Measurements from ENCODE around the gene CTNS. TPM values are rescaled to one million over a fixed set of nuclear protein-coding genes. Genes with fewer than 3 reads are reported as not detected.
"Not testable (repeated sequence)": the region's sequence is repeated elsewhere in the genome, so short reads cannot be mapped to it uniquely, and the experiment has no call there.

The CTNS gene
- polyA plus RNA-seq, 10 donors, result 7.2 to 11.7 (median 8.6) TPM

DNA sequence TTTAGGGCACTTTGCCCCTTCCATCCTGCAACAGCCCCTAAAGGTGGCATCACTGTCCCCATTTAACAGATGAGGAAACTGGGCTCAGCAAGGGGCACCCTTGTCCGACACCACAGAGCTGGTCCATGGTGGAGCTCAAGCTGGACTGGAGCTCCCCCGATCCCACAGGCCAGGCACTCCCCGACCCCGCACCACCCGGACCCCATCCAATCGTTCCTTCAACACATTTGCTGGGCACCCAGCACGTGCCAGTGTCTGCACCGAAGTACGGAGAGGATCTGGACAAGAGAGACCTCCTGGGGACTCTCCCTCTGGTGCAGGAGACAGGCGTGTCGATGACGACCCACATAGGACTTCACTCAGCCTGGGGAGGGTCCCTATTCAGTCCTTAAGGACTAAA, 45.5 kb downstream of the CTNS start:
- DNase-seq, result no peak

DNA sequence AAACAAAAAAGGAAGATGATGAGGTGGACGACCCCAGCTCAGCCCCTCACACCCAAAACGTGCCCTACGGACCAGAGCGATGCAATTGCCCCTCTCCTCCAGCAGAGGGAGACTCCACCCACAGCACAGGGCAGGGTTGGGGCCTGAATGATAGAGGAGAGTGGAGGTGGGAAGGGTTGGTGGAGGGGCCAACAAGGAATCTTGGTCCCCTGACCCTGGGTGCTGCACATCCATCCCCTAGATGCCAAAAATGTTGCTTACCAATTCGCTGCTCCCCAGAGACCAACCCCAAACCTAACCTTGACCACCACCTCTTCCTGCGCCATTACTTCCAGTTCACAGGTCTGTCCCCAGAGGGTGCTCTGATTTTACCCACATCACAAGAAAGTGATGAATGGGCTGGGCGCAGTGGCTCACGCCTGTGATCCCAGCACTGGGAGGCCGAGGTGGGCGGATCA, 46.5 kb downstream of the CTNS start:
- no peak for DNase-seq

DNA sequence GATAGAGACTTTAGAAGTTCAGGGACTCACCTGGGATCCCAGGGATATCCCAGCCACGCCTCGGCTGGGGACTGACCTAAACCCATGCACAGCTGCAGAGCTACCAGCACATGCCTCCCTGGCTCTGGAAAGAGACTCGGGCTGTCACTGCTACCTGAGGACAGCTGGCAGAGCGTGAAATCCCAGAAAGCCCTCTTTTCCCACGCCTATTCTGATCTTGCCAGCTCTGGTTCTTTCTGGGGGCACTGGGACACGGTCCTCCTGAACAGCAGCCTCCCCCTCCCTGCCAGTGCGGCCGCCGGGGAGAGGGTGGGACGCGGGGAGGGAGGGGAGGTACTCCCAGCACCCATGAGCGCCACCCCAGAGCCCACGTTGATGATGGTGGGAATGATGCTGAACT, 48.6 kb downstream of the CTNS start:
- no peak for DNase-seq

DNA sequence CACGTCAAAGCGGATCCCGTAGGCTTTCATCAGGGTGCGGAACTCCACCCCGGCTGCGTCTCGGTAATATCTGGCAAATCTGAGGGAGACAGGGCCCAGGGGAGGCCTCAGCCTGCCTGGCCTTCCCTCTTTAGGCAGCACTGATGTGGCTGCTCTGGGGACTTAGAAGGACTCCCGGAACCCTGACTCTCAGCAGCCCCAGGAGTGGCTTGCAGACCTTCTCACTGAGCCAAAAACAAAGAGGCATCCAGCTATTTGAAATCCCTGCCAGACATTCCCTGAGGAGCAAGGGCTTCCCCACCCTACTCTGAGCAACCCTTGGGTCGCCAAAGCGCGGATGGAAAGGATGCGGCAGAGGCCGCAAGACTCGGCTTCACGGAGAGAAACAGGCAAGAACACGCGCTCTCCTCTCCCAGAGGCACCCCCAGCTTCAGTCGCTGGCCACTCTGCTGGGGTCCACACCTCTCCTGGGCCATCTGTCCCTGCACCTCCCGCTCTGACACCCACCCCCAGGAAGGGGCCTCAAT, 51.5 kb downstream of the CTNS start:
- peak in 1 of 3 donors; percentile 22 for DNase-seq

DNA sequence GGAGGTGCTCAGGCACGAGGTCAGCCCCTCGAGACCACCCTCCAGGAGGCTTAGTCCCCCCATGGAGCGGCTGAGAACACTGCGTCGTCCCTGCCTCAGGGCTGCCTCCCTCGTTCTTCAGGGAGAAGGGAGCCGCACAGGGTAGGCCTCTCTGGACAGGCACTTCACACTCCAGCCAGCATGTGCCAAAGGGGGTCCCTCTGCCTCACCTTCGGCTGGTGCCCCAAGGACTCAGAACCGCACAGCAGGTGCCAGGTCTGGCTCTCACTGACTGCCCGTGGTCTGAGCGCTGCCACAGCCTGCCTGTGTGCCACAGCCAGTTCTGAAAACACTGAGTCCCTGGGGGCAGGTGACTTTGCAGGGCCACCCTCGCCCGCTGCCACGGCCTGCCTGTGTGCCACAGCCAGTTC, 52.3 kb downstream of the CTNS start:
- DNase-seq, result no peak

DNA sequence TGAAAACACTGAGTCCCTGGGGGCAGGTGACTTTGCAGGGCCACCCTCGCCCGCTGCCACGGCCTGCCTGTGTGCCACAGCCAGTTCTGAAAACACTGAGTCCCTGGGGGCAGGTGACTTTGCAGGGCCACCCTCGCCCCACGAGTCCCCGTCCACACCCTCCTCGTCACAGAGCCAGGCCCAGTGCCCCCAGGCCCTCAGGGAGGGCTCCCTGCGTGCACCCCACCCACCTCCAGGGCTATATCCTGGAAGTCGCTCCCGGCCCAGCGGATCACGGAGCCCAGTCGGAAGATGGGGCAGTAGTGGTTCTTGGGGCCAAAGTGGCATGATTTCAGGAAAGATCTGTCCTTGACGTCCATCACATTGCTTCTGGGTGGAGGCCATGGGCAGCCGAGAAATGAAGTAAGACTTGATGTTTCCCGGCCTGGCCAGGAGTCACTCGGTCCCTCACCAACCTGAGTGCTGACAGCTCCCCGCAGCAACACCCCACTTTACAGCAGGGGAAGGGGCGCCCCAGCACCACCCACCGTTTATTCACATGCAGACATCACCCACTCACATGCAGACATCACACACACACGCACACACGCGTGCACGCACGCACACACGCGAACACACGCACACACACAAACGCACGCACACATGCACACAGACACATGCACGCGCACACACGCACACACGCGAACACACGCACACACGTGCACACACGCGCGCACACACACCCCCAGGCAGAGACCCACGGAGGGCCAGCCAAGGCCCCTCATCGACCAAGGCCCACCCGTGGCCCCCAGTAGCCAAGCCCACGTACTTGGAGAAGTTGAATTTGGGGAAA, 52.9 kb downstream of the CTNS start:
- no peak for DNase-seq

DNA sequence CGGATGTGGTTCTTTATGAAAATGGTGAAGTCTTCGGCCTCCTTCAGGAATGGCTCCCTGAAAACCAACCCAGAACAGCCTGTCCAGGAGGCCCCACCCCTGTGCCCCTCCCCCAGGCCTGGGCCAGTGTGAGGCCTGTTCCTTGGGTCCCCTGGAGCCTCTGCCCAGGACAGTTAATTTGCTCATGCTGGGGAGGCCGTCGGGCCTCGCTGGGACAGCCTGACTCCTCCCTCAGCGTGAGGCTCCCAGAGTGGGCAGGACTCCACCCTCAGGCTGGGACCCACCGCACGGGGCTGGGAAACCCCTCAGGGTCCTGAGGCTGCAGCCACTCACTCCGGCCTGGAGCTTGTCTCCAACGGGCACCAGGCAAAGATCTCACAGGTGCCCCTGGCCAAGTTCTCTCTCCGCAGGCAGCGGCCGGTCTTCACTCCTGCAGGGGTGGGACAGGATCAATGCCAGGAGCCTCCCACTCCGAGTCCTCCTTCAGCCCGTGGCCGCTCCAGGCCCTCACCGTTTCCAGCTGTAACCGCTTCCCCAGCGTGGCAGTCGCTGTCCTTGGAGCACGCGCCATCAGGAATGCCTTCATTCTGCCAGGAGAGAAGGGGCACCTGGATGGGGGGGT, 53.6 kb downstream of the CTNS start:
- DNase-seq, result peak in 1 of 3 donors; percentile 13

DNA sequence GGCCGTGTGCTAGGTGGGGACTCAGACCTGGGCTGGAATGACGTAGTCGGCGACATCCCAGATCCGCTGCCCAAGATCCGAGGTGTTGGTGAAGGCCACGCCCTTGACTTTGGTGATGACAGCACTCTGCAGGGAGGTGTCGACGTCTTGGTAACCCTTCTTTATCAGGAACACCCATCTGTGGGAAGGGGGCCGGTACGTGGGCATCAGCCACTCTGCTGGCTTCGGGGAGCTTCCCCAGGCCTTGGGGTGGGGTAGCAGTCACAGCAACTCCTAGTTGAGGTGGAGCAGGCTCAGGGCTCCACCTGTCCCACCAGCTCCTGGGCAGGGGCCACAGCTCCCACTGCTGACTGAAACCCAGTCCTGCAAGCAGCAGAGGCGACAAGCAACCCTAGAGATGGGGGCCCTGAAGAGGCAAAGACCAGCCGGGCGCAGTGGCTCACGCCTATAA, 55.1 kb downstream of the CTNS start:
- no peak for DNase-seq

DNA sequence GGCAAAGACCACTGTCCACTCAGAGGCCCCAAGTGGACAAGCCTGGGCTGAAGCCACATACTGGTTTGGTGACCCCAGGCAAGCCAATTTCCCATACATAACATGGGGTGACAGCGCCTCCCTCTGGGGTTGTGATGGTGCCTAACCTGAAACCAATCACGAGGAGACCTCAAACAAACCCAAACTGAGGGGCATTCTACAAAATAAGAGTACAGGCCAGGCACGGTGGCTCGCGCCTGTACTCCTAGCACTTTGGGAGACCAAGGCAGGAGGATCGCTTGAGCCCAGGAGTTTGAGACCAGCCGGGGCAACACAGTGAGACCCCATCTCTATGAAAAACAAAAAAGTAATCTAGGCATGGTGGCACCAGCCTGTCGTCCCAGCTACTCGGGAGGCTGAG, 55.8 kb downstream of the CTNS start:
- DNase-seq, result no peak

DNA sequence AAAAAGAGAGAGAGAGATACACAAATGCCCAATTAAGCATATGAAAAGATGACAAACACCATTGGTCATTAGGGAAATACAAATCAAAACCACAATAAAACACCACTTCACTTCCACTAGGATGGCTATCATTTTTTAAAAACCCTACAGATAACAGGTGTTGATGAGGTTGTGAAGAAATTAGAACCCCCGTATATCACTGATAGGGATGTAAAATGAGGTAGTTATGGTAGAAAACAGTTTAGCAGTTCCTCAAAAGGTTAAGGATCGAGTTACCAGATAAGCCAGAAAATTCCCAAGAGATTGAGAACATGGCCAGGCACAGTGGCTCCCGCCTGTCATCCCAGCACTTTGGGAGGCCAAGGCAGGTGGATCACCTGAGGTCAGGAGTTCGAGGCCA, 56.6 kb downstream of the CTNS start:
- no peak for DNase-seq

DNA sequence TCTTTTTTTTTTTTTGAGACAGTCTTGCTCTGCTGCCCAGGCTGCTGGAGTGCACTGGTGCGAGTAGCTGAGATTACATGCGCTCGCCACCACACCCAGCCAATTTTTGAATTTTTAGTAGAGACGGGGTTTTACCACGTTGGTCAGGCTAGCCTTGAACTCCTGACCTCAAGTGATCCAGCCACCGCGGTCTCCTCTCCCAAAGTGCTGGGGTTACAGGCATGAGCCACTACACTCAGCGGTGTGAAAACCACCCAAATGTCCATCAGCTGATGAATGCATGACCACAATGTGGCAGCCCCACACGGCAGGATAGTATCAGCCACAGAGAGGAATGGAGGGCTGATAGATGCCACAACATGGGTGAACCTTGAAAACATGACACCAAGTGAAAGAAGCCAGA, 57.3 kb downstream of the CTNS start:
- no peak for DNase-seq

DNA sequence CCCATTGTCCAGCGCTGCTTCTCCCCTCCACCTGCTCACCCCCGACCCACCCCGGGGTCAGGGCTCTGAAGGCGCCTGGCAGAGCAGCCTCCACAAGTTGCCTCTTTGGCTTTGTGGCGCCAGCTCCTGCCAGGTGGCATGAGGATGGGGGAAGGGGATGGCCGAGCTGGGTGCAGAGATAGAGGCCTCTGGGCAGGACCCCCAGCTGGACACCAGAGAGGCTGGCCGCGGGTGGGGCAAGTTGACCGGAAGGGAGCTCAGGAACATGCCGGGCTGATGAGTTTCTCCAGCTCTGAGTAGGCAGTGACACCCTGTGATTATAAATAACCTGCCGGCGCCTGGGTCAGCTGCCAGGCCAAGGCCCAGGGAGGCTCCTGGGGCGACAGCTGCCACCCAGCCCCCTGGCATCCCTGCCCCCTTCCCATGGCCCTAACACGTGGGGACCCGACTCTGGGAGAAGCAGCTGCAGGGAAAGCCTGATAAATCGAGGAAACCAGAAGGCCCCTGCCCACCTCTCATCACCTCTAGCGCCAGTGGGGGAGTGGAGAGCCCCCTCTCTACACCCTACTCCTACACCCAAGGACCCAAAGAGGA, 58.7 kb downstream of the CTNS start:
- DNase-seq, result peak; percentile 45 to 64 (median 57)

DNA sequence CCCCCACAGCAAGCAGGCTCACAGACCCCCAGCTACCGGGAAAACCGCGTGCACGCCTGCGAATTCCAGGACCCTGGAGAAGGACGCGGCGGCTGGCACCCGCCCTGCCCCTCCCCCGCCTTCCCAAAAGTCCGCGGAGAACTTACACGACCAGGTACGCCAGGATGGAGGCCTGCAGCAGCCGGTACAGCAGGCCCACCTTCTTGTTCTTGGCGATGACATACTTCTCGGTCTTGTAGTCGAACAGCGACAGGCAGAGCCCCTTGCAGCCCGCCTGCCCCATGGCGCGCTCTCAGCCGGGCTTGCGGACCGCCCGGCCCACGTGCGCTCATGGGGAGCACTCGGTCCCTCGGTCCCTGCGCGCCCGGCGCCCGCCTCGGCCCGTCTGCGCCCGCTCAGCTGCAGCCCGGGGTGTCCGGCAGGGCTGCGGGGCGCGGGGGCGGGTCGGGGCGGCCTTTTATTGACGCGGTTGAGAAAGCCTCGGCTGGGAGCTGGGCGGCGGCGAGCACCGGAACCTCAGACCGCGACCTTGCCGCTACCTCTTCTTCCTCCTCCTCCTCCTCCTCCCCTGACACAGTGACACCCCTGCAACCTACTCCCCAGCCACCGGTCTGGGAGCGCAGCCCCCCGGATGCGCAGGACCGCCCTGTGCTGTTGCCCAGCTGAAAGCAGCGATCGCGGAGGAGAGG, 59.3 kb downstream of the CTNS start, which contains the start of gene P2RX5:
Gene P2RX5 (minus strand): TSS at position 433 of the 689 bp plus-strand sequence. CDS start 150 bp downstream, at position 283.
- DNase-seq, result peak in 2 of 3 donors; percentile 33 to 47

DNA sequence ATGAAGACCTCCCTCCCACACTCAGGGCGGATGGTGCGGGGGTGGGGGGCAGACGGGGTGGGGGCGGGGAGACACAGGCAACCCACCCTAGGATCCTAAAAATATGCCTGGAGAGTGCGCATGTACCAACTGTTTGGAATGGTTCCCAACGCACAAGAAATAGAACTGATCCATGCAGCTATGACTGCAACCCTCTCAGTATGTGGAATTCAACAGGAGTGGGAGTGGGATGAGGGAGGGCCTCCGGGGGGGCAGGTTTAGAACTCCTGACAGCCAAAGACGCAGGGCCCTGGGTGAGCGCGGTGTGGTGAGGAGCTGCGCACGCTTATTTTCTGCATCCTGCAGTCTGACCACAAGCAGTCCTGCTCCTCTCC, 60.5 kb downstream of the CTNS start:
- peak; percentile 28 to 59 (median 48) for DNase-seq

DNA sequence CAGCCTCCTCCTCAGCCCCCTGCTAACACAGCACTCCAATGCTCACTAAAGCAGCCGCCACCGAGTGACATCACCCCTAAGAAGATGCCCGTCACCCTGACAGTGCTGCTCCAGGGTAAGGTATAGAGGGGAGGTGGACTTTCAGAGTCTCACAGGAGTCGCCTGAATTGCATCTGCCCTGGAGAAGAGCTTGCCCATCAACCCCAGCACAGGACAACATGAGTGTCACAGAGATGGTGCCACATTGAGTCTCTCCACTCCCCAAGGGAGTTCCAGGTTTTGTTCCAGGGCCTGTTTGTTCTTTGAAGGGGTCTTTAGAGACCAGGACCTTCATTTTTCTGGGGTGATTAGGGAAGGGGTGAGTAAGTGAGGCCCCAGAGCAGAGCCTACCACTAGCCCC, 61.6 kb downstream of the CTNS start:
- DNase-seq, result no peak

DNA sequence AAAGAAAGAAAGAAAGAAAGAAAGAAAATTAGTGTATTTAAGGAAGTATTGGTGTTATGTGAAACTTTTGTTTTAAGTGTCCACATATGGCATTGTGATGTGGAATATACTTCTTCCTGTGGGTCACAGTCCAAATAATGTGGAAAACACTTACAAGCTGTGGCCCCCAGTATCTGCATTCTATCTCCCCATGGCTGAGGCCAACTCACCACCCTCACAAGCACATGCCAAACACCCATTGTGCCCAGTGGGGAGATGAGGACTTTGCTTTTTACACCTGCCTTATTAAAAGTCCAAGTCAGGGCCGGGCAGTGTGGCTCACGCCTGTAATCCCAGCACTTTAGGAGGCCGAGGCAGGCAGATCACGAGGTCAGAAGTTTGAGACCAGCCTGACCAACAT, 63.4 kb downstream of the CTNS start:
- DNase-seq, result no peak

DNA sequence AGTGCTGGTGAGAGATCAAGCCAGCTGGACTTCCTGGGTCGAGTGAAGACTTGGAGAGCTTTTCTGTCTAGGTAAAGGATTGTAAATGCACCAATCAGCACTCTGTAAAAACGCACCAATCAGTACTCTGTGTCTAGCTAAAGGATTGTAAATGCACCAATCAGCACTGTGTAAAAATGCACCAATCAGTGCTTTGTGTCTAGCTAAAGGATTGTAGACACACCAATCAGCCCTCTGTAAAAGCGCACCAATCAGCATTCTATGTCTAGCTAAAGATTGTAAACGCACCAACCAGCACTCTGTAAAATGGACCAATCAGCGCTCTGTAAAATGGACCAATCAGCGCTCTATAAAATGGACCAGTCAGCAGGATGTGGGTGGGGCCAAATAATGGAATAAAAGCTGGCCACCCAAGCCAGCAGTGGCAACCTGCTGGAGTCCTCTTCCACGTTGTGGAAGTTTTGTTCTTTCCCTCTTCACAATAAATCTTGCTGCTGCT, 65.5 kb downstream of the CTNS start:
- DNase-seq, result not testable (repeated sequence)

DNA sequence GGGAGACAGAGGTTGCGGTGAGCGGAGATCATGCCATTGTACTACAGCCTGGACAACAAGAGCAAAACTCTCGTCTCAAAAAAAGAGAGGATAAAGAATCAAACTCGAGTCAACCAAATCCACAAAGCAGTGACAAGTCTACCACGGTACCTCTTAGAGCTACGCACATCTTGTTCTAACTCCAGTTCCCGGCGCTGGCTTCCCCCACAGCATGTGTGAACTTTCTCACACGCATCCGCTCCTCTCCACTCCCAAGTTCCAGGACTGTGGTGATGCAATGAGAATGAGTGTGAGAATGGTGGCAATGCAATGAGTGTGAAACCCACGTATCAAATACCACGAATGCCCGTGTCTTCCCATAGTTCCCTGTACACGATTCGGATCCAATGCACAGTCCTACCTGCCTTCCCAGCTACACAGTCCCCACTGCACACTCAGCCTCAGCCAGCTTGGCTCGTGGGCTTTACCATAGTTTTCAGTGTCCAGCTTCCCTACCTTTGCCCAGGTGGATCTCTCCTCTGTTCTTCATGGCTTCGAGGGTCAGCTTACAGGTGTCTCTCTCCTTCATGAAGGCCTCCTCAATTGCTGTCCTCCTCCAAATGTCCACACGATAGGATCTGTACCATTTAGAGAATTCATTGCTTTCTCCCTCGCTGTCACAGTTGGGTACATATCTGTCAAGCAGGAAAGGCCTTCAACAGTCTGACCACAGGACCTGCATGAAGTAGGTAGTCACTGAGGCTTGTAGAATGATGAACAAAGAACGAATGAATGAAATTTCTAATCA, 68.6 kb downstream of the CTNS start:
- no peak for DNase-seq

DNA sequence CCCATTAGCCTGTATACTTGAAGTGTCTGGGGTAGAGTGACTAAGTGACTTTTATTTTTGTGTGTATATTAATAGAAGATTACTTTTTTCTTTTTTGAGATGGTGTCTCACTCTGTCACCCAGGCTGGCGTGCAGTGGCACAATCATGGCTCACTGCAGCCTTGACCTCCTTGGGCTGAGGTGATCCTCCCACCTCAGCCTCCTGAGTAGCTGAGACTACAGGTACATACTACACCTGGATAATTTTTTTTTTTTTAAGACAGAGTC, 69.1 kb downstream of the CTNS start:
- not testable (repeated sequence) for DNase-seq

DNA sequence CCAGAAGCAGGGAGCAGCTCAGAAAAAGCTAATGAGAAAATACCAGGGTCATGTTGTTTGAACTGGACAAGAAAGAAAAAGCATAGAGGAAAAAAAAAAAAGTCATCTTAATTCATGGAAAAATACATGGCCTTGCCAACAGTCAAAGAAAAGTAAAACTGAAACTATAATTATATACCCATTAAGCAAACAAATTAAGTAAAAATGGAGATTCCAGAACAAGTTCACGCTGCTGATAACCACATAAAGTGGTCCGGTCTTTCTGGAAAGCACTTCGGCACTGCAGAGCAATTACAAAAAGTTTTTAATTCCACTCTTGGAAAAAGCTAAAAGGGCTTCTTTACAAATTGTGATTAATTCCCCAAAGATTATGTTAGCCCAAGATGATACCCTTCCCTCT, 71.8 kb downstream of the CTNS start:
- DNase-seq, result no peak

DNA sequence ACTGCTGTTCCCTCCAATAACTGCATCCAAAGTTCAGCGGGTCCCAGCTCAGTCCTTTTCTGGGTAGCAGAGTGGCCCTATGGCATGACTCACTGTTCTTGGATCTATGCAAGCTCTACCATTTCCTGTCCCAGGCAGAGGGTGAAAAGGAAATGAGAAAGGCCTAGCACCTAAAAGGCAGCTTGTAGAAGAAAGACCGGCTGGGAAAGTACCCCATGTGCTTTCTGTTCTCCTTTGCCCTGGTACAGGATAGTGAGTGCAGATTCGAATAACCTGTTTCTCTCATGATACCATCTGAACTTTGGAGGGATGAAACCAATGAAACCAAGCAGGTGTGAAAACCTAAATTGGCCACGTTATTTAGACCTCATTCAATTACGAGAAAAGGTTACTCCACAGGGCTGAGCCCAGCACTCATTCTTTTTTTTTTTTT, 74.4 kb downstream of the CTNS start:
- no peak for DNase-seq

Measured in muscle of back (tissue), 11 donors.